Effector memory CD4-positive, alpha-beta T cell (primary cell): ENCODE measurements around the gene BABAM2.
"Not testable (repeated sequence)": the region's sequence is repeated elsewhere in the genome, so short reads cannot be mapped to it uniquely, and the experiment has no call there.

Experiments used
- DNase-seq, 3 donors: peaks; one replicate each; pipeline ENCODE4 v3.0.0-alpha.2; 2020
- H3K27ac ChIP-seq: 2 replicates; pipeline ENCODE4 v1.7.0; 2013; ENCODE audit warnings: mild to moderate bottlenecking, low read length, moderate library complexity; ENCODE audit not compliant: insufficient read depth, poor library complexity, severe bottlenecking
- H3K27me3 ChIP-seq: replicated peaks from 2 replicates; pipeline ENCODE4 v1.7.0; 2013; ENCODE audit warnings: mild to moderate bottlenecking, low read length; ENCODE audit not compliant: insufficient read depth, control insufficient read depth, poor library complexity, severe bottlenecking
- H3K36me3 ChIP-seq: 2 replicates; pipeline ENCODE4 v1.7.0; 2013; ENCODE audit warnings: mild to moderate bottlenecking, low read length, moderate library complexity; ENCODE audit not compliant: control insufficient read depth, insufficient read depth
- H3K4me1 ChIP-seq: 2 replicates; pipeline ENCODE4 v1.7.0; 2013; ENCODE audit warnings: low read length, mild to moderate bottlenecking; ENCODE audit not compliant: control insufficient read depth, insufficient read depth, poor library complexity, severe bottlenecking
- H3K4me3 ChIP-seq: 2 replicates; pipeline ENCODE4 v1.7.0; 2013; ENCODE audit warnings: low read length, low read depth, mild to moderate bottlenecking; ENCODE audit not compliant: insufficient read depth, poor library complexity, severe bottlenecking
- H3K9me3 ChIP-seq: 2 replicates; pipeline ENCODE4 v1.7.0; 2013; ENCODE audit warnings: mild to moderate bottlenecking, low read length, moderate library complexity; ENCODE audit not compliant: control insufficient read depth

Gene BABAM2

DNA sequence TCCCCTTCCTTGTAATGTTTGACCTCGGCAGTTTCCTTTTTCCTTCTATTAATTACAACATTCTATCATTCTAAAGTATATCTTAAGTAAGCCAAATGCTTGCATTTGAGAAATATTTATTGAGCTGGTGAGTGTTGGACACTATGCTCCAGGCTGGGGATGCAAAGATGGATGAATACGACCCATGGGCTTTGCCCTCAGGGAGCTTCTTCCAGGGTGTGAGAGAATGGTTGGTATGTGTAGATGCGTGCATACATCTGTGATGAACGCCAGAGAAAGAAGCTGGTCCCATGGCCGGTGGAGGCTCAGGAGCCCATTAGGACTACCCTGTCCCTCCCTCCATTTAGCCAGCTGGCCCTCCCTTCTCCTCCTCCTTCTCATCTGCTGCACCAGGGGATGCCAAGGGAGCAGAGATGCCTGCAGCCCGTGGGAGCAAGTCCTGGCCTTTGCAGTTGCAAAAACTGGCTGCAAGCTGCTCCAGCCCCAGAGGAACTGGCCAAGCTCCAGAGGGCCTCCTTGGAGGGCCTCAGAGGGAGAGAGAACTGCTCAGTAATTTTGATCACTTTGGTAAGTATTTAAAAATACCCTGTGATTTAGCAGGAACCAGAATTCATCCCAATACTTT lies 436.5 kb downstream of the BABAM2 start:
- no peaks in the 10 kb centered on the region for H3K9me3 ChIP-seq
- H3K27me3 ChIP-seq, result no peaks in the 10 kb centered on the region
- no peaks in the 10 kb centered on the region for H3K36me3 ChIP-seq
- no peak overlapping the region for H3K27ac ChIP-seq
- no peak overlapping the region for H3K4me3 ChIP-seq
- DNase-seq, result no peak
- H3K4me1 ChIP-seq, result no peaks in the 10 kb centered on the region

GRCh38 chr2:28327581-28327955 lies 437.0 kb downstream of the BABAM2 start:
- no peak overlapping the region for H3K27ac ChIP-seq
- no peaks in the 10 kb centered on the region for H3K9me3 ChIP-seq
- no peaks in the 10 kb centered on the region for H3K36me3 ChIP-seq
- no peak overlapping the region for H3K4me3 ChIP-seq
- DNase-seq, result no peak
- no peaks in the 10 kb centered on the region for H3K27me3 ChIP-seq
- no peaks in the 10 kb centered on the region for H3K4me1 ChIP-seq

DNA sequence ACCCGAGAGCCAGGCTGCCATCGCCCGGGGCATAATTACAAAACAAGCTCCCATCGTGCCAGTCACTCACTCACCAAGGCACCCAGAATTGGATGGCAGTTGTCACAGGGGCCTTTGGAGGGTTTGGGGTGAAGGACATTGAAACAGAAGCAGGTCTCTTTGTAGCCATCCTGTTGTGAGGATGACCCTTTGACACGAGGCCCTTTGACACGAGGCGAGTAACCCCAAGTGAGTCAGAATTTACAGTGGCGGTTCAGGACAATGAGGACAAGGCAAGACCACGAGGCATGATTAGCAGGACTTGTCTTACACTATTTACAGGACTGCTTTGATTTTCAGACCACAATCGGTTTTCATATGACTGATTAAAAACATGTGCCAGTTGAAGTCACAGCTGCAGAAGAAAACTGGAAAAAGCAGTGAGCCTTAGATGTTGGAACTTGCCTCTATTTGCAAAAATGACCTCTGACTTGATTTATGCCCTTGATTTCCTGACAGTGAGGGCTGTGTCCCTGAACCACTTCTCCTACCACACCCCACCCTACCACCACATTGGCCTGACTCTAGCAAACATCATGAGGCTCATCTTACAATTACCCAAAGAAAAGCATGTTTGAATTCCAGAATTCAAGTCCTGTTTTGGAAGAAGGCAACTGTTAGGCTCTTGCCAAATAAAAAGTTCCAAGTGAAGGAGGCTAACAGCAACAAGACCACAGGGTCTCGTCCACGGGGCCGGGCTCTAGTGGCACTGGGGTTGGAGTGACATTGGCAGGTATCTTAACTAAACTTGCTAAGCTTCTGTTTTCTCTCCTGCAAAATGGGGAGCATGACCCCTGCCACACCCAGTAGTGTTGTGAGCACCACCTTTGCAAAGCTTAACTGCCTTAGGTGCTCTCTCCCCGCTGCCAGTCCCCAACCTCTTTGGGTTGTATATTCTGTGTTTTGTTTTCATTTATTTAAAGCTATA lies 437.7 kb downstream of the BABAM2 start:
- Histone ChIP-seq H3K4me1 (no peaks in the 10 kb centered on the region), H3K4me3 (no peak overlapping the region), H3K36me3 (no peaks in the 10 kb centered on the region), H3K27me3 (no peaks in the 10 kb centered on the region), H3K27ac (no peak overlapping the region), H3K9me3 (no peaks in the 10 kb centered on the region)
- DNase-seq, result no peak

DNA sequence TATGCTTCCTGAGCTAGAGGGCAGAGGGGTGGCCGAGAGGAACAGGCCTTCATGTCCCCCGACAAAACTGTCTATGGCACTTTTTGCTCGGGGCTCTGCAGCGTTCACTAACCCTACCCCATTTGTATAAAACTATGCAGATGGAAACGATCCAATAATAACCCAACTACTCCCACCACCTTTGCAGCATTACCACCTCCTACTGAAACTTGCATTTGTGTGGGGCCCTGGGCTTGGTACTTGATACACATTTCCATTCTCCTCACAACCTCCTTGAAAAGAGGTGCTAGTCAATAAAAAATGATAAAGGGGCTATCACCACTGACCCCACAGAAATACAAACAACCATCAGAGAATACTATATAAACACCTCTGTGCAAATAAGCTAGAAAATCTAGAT lies 438.7 kb downstream of the BABAM2 start:
- Histone ChIP-seq H3K27me3 (no peaks in the 10 kb centered on the region), H3K9me3 (no peaks in the 10 kb centered on the region), H3K4me1 (no peaks in the 10 kb centered on the region), H3K4me3 (no peak overlapping the region), H3K27ac (no peak overlapping the region), H3K36me3 (no peaks in the 10 kb centered on the region)
- no peak for DNase-seq

GRCh38 chr2:28330722-28331121 lies 440.2 kb downstream of the BABAM2 start:
- H3K4me3 ChIP-seq, H3K4me1 ChIP-seq, H3K36me3 ChIP-seq, H3K27me3 ChIP-seq, H3K9me3 ChIP-seq, DNase-seq, H3K27ac ChIP-seq: not testable (repeated sequence)

DNA sequence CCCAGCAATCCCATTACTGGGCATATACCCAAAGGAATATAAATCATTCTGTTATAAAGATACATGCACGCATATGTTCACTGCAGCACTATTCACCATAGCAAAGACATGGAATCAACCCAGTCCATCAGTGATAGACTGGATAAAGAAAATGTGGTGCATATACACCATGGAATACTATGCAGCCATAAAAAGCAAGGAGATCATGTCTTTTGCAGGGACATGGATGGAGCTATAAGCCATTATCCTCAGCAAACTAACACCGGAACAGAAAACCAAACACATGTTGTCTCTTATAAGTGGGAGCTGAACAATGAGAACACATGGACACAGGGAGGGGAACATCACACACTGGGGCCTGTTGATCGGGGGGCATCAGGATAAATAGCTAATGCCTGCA lies 441.3 kb downstream of the BABAM2 start:
- H3K27me3 ChIP-seq, H3K4me1 ChIP-seq, H3K9me3 ChIP-seq, DNase-seq, H3K36me3 ChIP-seq, H3K27ac ChIP-seq, H3K4me3 ChIP-seq: not testable (repeated sequence)

- Histone ChIP-seq H3K27me3 (no peaks in the 10 kb centered on the region), H3K4me3 (no peak overlapping the region), H3K36me3 (no peaks in the 10 kb centered on the region), H3K27ac (no peak overlapping the region), H3K4me1 (no peaks in the 10 kb centered on the region), H3K9me3 (no peaks in the 10 kb centered on the region)
- DNase-seq, result no peak
These were observed 442.2 kb downstream of the BABAM2 start for GRCh38 chr2:28332696-28333095.

DNA sequence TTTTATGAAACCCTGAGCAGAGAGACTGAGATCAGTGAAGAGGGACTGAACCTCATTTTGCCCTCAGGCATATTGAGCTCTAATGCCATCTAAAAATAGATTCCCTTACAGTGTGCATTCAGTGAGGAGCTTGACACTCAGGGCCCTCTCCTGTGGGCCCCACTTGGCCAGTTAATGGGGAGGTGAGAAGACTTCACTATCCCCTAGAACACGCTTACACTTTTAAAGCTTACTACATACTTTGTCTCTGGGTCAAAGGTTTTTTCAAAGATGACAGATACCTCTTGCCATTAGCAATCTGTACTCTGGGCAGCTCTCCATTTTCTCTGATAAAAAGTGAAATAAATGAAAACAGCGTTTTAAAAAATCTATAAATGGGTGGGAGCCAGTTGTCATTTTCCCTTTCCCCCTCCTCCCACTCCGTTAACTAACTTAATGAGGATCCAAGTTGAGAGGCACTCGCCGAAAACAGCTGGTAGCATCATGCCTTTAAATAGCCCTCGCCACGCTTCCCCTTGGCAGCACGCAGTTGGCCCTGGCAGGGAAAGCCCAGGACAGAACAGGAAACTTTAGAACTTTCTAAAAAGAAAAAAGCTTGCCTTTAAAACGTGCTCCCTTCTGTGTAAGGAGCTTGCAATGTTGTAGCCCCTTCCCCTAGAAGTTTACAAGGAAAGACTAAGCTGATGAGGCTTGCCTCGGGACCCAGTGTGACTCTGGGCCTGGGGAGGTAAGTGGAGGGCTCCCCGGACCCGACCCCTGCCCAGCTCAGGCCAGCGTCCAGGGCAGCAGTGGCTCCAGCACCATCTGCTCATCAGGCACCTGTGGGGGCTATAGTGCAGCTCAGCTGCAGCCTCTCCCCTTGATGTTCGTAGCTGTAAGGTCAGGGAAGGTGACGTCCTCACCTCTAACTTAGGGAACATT lies 443.3 kb downstream of the BABAM2 start:
- Histone ChIP-seq H3K4me3 (no peak overlapping the region), H3K27me3 (no peaks in the 10 kb centered on the region), H3K27ac (no peak overlapping the region), H3K4me1 (no peaks in the 10 kb centered on the region), H3K9me3 (no peaks in the 10 kb centered on the region), H3K36me3 (no peaks in the 10 kb centered on the region)
- DNase-seq, result no peak

- DNase-seq, result no peak
- Histone ChIP-seq H3K27ac (no peak overlapping the region), H3K27me3 (no peaks in the 10 kb centered on the region), H3K4me1 (no peaks in the 10 kb centered on the region), H3K9me3 (no peaks in the 10 kb centered on the region), H3K4me3 (no peak overlapping the region), H3K36me3 (no peaks in the 10 kb centered on the region)
These were observed 444.0 kb downstream of the BABAM2 start for GRCh38 chr2:28334527-28334894.
